ENCODE results near the gene MORN5. TPM values are rescaled to one million over a fixed set of nuclear protein-coding genes. Genes with fewer than 3 reads are reported as not detected.

The MORN5 gene
- total RNA-seq, 1 donor from 2014 or later = not detected

- Mint-ChIP-seq H3K27me3 (ENCODE audit: low read depth) (peaks cover 71% of the 10 kb centered on the region), H3K4me3 (no peak overlapping the region)
These were observed 46.7 kb downstream of the MORN5 start for GRCh38 chr9:122206118-122207046.

GRCh38 chr9:122207096-122207495 lies 47.4 kb downstream of the MORN5 start:
- Mint-ChIP-seq H3K4me3 (no peak overlapping the region), H3K27me3 (ENCODE audit: low read depth) (peaks cover 77% of the 10 kb centered on the region), H3K4me1 (no peaks in the 10 kb centered on the region), H3K9me3 (no peaks in the 10 kb centered on the region), H3K27ac (no peak overlapping the region), H3K36me3 (no peaks in the 10 kb centered on the region)
- no peak for TF ChIP-seq CTCF (IDR thresholded peaks at IDR 0.05; ENCODE audit: unreplicated experiment)
- DNase-seq (ENCODE audit: low spot score in 2 of 2, unreplicated experiment in 2 of 2) = no peak

More at GRCh38 chr9:122206118-122207046, 46.7 kb downstream of the MORN5 start:
- no peaks in the 10 kb centered on the region for H3K9me3 Mint-ChIP-seq
- H3K4me1 Mint-ChIP-seq = no peaks in the 10 kb centered on the region
- TF ChIP-seq CTCF (IDR thresholded peaks at IDR 0.05; ENCODE audit: unreplicated experiment) = no peak
- no peak overlapping the region for H3K27ac Mint-ChIP-seq
- no peaks in the 10 kb centered on the region for H3K36me3 Mint-ChIP-seq
- no peak for DNase-seq (ENCODE audit: low spot score in 2 of 2, unreplicated experiment in 2 of 2)

GRCh38 chr9:122209451-122209850 lies 49.7 kb downstream of the MORN5 start:
- peaks cover 90% of the 10 kb centered on the region for H3K27me3 Mint-ChIP-seq (ENCODE audit: low read depth)
- H3K4me1 Mint-ChIP-seq = peaks cover 7% of the 10 kb centered on the region
- TF ChIP-seq CTCF (IDR thresholded peaks at IDR 0.05; ENCODE audit: unreplicated experiment) = no peak

GRCh38 chr9:122212473-122213004 lies 52.8 kb downstream of the MORN5 start:
- H3K36me3 Mint-ChIP-seq = no peaks in the 10 kb centered on the region
- H3K9me3 Mint-ChIP-seq = no peaks in the 10 kb centered on the region
- H3K4me1 Mint-ChIP-seq = peaks cover 8% of the 10 kb centered on the region
- H3K4me3 Mint-ChIP-seq = no peak overlapping the region
- H3K27ac Mint-ChIP-seq = no peak overlapping the region
- DNase-seq (ENCODE audit: low spot score in 2 of 2, unreplicated experiment in 2 of 2) = no peak
- no peak for TF ChIP-seq CTCF (IDR thresholded peaks at IDR 0.05; ENCODE audit: unreplicated experiment)
- H3K27me3 Mint-ChIP-seq (ENCODE audit: low read depth) = peaks cover 97% of the 10 kb centered on the region

More at GRCh38 chr9:122209451-122209850, 49.7 kb downstream of the MORN5 start:
- H3K9me3 Mint-ChIP-seq = no peaks in the 10 kb centered on the region
- no peak overlapping the region for H3K27ac Mint-ChIP-seq
- DNase-seq (ENCODE audit: low spot score in 2 of 2, unreplicated experiment in 2 of 2) = no peak
- no peak overlapping the region for H3K4me3 Mint-ChIP-seq
- H3K36me3 Mint-ChIP-seq = no peaks in the 10 kb centered on the region

GRCh38 chr9:122213102-122213588 lies 53.4 kb downstream of the MORN5 start:
- TF ChIP-seq CTCF (IDR thresholded peaks at IDR 0.05; ENCODE audit: unreplicated experiment) = no peak
- Mint-ChIP-seq H3K9me3 (no peaks in the 10 kb centered on the region), H3K36me3 (no peaks in the 10 kb centered on the region), H3K4me1 (peaks cover 8% of the 10 kb centered on the region), H3K27me3 (ENCODE audit: low read depth) (peaks cover 97% of the 10 kb centered on the region), H3K4me3 (peak overlapping the region; percentile 14), H3K27ac (no peak overlapping the region)
- no peak for DNase-seq (ENCODE audit: low spot score in 2 of 2, unreplicated experiment in 2 of 2)

Data from mesothelial cell of epicardium (in vitro differentiated cells).